Activated CD8-positive, alpha-beta T cell treated with anti-CD3 and anti-CD28 coated beads for 36 hours (primary cell): Measurements from ENCODE around the gene LNX1. TPM values are rescaled to one million over a fixed set of nuclear protein-coding genes. Genes with fewer than 3 reads are reported as not detected.

Experiments
- ATAC-seq: fragments of 200-7000 bp; cut with Tn5 transposase; one replicate; pipeline ENCODE4 v1.10.0; 2021; ENCODE audit warnings: mild to moderate bottlenecking, moderate library complexity
- CTCF ChIA-PET: fragments of 350-600 bp; sonication (Branson Sonifier 250); formaldehyde crosslinking; loops from one replicate; lab custom pipeline; 2021; ENCODE audit warnings: antibody characterized with exemption; lab: Charles Lee
- POLR2A ChIA-PET: fragments of 350-600 bp; sonication (Branson Sonifier 250); formaldehyde crosslinking; loops from one replicate; lab custom pipeline; 2021; ENCODE audit warnings: antibody characterized with exemption; lab: Charles Lee
- DNase-seq: peaks from one replicate; pipeline ENCODE4 v3.0.0-alpha.2; 2020
- H3K27ac Mint-ChIP-seq: one replicate; pipeline ENCODE4 v1.8.0; 2021; ENCODE audit warnings: mild to moderate bottlenecking, mixed read lengths
- H3K27me3 Mint-ChIP-seq: one replicate; pipeline ENCODE4 v1.8.0; 2021; ENCODE audit warnings: mixed read lengths
- H3K36me3 Mint-ChIP-seq: one replicate; pipeline ENCODE4 v1.8.0; 2021; ENCODE audit warnings: low read depth, mixed read lengths
- H3K4me1 Mint-ChIP-seq: one replicate; pipeline ENCODE4 v1.8.0; 2021; ENCODE audit warnings: low read depth, mixed read lengths
- H3K4me3 Mint-ChIP-seq: one replicate; pipeline ENCODE4 v1.8.0; 2021; ENCODE audit warnings: mild to moderate bottlenecking, moderate library complexity, mixed read lengths
- H3K9me3 Mint-ChIP-seq: one replicate; pipeline ENCODE4 v1.8.0; 2021; ENCODE audit warnings: mixed read lengths
- intact Hi-C: fragments of 100-400 bp; cut with micrococcal nuclease; formaldehyde crosslinking; loops from one replicate; pipeline ENCODE4 v1.10.0; 2022
- total RNA-seq, 2 experiments: library from RNA; stranded (reverse); gene quantifications; one replicate each; pipeline ENCODE4 v1.2.3, GENCODE V29; 2021
- TF ChIP-seq, protein P1 (sequence below): fragments of 200-600 bp; IDR thresholded peaks from one replicate; pipeline ENCODE4 v1.8.0; 2022; ENCODE audit warnings: antibody characterized with exemption, mild to moderate bottlenecking

LNX1 gene
- total RNA-seq, 2 experiments from 2014 or later: not detected

GRCh38 chr4:53592686-53593501, 1.6 kb upstream of the LNX1 start:
- Mint-ChIP-seq H3K27ac (no peak overlapping the region), H3K4me3 (no peak overlapping the region)

DNA sequence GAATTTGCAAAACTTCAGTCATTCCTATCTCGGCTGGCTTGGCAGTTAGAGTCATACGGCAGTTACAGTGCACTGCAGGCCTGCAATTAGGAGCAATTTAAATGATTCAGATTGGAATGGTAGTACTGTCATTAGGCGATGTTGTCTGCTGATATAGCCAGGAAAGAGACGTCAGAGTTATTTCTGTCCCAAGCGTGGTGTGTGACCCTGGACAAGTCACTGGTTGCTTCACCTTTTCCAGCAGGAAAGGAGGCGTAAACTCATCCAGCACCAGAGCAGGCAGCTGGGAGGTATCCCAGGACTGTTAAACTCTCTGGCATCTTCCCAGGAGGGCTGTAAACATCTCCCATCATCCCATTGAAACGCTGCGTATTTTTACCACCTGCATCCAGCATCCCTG, 836 bp upstream of the LNX1 start:
- no peaks in the 10 kb centered on the region for H3K36me3 Mint-ChIP-seq
- H3K27me3 Mint-ChIP-seq: peaks cover 33% of the 10 kb centered on the region
- TF ChIP-seq, protein P1, sequence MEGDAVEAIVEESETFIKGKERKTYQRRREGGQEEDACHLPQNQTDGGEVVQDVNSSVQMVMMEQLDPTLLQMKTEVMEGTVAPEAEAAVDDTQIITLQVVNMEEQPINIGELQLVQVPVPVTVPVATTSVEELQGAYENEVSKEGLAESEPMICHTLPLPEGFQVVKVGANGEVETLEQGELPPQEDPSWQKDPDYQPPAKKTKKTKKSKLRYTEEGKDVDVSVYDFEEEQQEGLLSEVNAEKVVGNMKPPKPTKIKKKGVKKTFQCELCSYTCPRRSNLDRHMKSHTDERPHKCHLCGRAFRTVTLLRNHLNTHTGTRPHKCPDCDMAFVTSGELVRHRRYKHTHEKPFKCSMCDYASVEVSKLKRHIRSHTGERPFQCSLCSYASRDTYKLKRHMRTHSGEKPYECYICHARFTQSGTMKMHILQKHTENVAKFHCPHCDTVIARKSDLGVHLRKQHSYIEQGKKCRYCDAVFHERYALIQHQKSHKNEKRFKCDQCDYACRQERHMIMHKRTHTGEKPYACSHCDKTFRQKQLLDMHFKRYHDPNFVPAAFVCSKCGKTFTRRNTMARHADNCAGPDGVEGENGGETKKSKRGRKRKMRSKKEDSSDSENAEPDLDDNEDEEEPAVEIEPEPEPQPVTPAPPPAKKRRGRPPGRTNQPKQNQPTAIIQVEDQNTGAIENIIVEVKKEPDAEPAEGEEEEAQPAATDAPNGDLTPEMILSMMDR: no peak
- POLR2A ChIA-PET: no interaction called here
- H3K4me3 Mint-ChIP-seq: no peak overlapping the region
- DNase-seq (no peak), ATAC-seq (no peak)
- no peaks in the 10 kb centered on the region for H3K9me3 Mint-ChIP-seq
- no peak overlapping the region for H3K27ac Mint-ChIP-seq
- intact Hi-C loops: no loop called here
- CTCF ChIA-PET: no interaction called here
- H3K4me1 Mint-ChIP-seq: peaks cover 8% of the 10 kb centered on the region

More at GRCh38 chr4:53592686-53593501, 1.6 kb upstream of the LNX1 start:
- intact Hi-C loops: no loop called here
- Mint-ChIP-seq H3K9me3 (no peaks in the 10 kb centered on the region), H3K36me3 (no peaks in the 10 kb centered on the region), H3K27me3 (peaks cover 34% of the 10 kb centered on the region), H3K4me1 (peaks cover 8% of the 10 kb centered on the region)
- TF ChIP-seq, protein P1: no peak
- no peak for DNase-seq
- ChIA-PET POLR2A (no interaction called here), CTCF (no interaction called here)
- no peak for ATAC-seq

- no peaks in the 10 kb centered on the region for H3K9me3 Mint-ChIP-seq
- no peak for ATAC-seq
- TF ChIP-seq, protein P1: no peak
- peaks cover 33% of the 10 kb centered on the region for H3K27me3 Mint-ChIP-seq
- H3K4me1 Mint-ChIP-seq: peaks cover 8% of the 10 kb centered on the region
- H3K36me3 Mint-ChIP-seq: no peaks in the 10 kb centered on the region
- intact Hi-C loops: no loop called here
- ChIA-PET POLR2A (no interaction called here), CTCF (no interaction called here)
- no peak overlapping the region for H3K4me3 Mint-ChIP-seq
- H3K27ac Mint-ChIP-seq: no peak overlapping the region
- DNase-seq: no peak
Measured at GRCh38 chr4:53590187-53590586, 1.1 kb downstream of the LNX1 start.

- peaks cover 8% of the 10 kb centered on the region for H3K4me1 Mint-ChIP-seq
- peaks cover 33% of the 10 kb centered on the region for H3K27me3 Mint-ChIP-seq
- H3K27ac Mint-ChIP-seq: no peak overlapping the region
- H3K36me3 Mint-ChIP-seq: no peaks in the 10 kb centered on the region
- ChIA-PET POLR2A (no interaction called here), CTCF (no interaction called here)
- intact Hi-C loops: no loop called here
- TF ChIP-seq, protein P1: no peak
- no peak overlapping the region for H3K4me3 Mint-ChIP-seq
- ATAC-seq (no peak), DNase-seq (no peak)
- no peaks in the 10 kb centered on the region for H3K9me3 Mint-ChIP-seq
Measured at GRCh38 chr4:53589511-53589910, 1.8 kb downstream of the LNX1 start.

DNA sequence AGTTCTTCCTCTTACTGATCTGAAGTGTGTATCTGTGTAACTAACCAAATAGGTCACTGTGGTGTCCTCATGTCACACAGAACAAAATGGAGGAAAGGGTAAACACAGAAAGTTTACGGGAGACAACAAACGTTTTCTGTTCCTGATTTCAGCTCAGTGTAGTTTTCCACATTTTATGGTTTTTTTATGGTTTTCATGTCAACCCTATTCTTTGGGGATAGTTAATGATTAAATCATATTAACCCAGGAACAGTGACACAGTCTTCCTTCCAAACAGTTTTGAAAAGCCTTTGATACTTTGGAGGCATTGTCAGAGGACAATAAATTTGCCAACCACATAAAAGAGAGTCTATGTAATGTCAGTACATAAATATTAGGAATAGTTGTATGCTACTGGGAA, 4.2 kb downstream of the LNX1 start:
- intact Hi-C loops: no loop called here
- DNase-seq (no peak), ATAC-seq (no peak)
- peaks cover 31% of the 10 kb centered on the region for H3K27me3 Mint-ChIP-seq
- ChIA-PET CTCF (no interaction called here), POLR2A (no interaction called here)
- H3K4me1 Mint-ChIP-seq: peaks cover 8% of the 10 kb centered on the region
- H3K4me3 Mint-ChIP-seq: no peak overlapping the region
- TF ChIP-seq, protein P1: no peak
- H3K9me3 Mint-ChIP-seq: no peaks in the 10 kb centered on the region
- no peaks in the 10 kb centered on the region for H3K36me3 Mint-ChIP-seq
- H3K27ac Mint-ChIP-seq: no peak overlapping the region
